Measurements from ENCODE around the gene MAP3K5.

DNA sequence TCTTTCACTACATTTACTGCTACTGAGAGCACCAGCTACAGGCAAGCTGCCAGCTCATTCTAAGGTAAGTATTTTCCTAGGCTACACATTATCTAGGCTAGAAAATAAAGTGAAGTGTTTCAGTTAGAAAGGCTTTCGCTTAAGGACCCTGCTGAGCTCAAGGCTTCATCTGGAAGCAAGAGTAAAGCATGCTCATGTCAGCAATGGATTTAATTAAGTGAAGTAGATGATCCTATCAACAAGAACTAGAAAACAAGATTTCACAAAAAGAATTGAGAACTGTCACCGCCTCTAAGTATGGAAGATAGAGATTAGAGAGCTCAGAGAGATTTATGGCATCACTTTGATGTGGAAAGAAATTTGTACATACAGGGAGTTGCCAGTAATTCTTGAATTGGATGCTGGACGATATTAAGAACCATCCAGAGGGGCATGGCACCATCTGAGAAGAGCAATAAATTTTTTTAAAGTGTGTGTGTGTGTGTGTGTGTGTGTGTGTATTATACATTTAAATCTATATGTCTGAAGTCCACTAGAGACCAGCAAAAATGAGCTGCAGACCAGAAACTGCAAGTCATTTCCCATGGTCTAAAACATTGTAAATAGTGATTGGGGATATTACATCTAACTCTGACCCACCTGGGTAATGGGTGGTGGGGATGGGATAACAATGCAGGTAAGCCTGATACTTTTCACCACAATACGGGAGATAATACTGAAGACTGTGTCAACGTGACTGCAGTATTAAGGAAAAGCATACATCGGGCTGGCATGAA lies 136.8 kb downstream of the MAP3K5 start:
- TF ChIP-seq SIN3A (IDR thresholded peaks at IDR 0.05; ENCODE audit: borderline replicate concordance, insufficient read depth, low read length): no peak
- no peak for TF ChIP-seq REST (IDR thresholded peaks at IDR 0.05; ENCODE audit: insufficient read depth in 1 of 2, low read depth in 2 of 2, low read length in 2 of 2)
- TF ChIP-seq POLR2AphosphoS5 (IDR thresholded peaks at IDR 0.05; ENCODE audit: low read depth, low read length): no peak
